ENCODE measurements around the gene ARHGAP1. TPM values are rescaled to one million over a fixed set of nuclear protein-coding genes. Genes with fewer than 3 reads are reported as not detected.

Gene ARHGAP1
- total and polyA plus RNA-seq, 2 of the 4 experiments (the other 2 are of a cell fraction): 46.6 to 78.8 TPM

GRCh38 chr11:46633291-46634217 lies 66.9 kb downstream of the ARHGAP1 start:
- CTCF ChIA-PET: interaction anchor here (0.6 kb wide), 1 partner anchor 79 kb away, joined by 5 read pairs; no protein-coding TSS in a partner anchor
- Histone ChIP-seq H2AFZ (replicated peaks; ENCODE audit: low read length, poor library complexity) (no peak overlapping the region), H2AK9ac (replicated peaks; ENCODE audit: low read depth, low read length, poor library complexity) (no peak overlapping the region), H3K23ac (ENCODE audit: low read depth, low read length) (no peak overlapping the region), H3K4me1 (ENCODE audit: control insufficient read depth, insufficient read depth, low read length) (no peaks in the 10 kb centered on the region), H4K91ac (ENCODE audit: insufficient read depth, low read depth, low read length) (no peak overlapping the region), H3K27me3 (ENCODE audit: control insufficient read depth, insufficient read depth, low read length) (no peaks in the 10 kb centered on the region), H4K8ac (ENCODE audit: low read depth in 2 of 2, low read length in 2 of 2) (no peak overlapping the region), H2BK120ac (ENCODE audit: low read depth, low read length) (no peak overlapping the region), H3K18ac (ENCODE audit: low read depth, low read length) (no peak overlapping the region), H3K56ac (ENCODE audit: extremely low read depth, insufficient read depth, low read length) (no peak overlapping the region), H3K9me1 (ENCODE audit: insufficient read depth, low read length) (no peaks in the 10 kb centered on the region), H3K4ac (ENCODE audit: low read depth, low read length) (no peak overlapping the region), H4K5ac (ENCODE audit: low read depth, low read length) (no peak overlapping the region), H3K4me3 (ENCODE audit: insufficient read depth, low read depth, low read length) (no peak overlapping the region), H3K9me3 (ENCODE audit: control insufficient read depth, insufficient read depth, low read length) (no peaks in the 10 kb centered on the region), H2AK5ac (ENCODE audit: low read depth, low read length) (no peak overlapping the region), H3K4me2 (ENCODE audit: low read depth, low read length) (no peak overlapping the region), H3K79me1 (ENCODE audit: low read depth in 1 of 2, low read length in 2 of 2) (peaks cover 16 to 36% of the 10 kb centered on the region in 2 experiments), H3K9ac (ENCODE audit: low read depth, low read length) (no peak overlapping the region), H2BK20ac (ENCODE audit: low read depth, low read length) (no peak overlapping the region), H4K20me1 (ENCODE audit: insufficient read depth, low read length) (no peaks in the 10 kb centered on the region), H3K14ac (replicated peaks; ENCODE audit: low read depth, low read length) (no peak overlapping the region), H2BK5ac (ENCODE audit: low read depth, low read length, poor library complexity, severe bottlenecking) (no peak overlapping the region), H3K36me3 (ENCODE audit: control insufficient read depth, insufficient read depth, low read length) (peaks cover 21% of the 10 kb centered on the region), H2BK15ac (ENCODE audit: low read depth, low read length) (no peak overlapping the region), H3K27ac (ENCODE audit: insufficient read depth, low read length) (no peak overlapping the region)
- dilution Hi-C loops (cut with HindIII; ENCODE audit: low sequenced_read_pairs, unreplicated experiment) (no loop called here), in situ Hi-C loops (cut with MboI; ENCODE audit: low sequenced_read_pairs) (no loop called here), intact Hi-C loops (cut with micrococcal nuclease) (no loop called here)
- WGBS, 2 experiments (ENCODE audit: extremely low coverage in 2 of 2, insufficient read length in 1 of 2): 100% methylated on average over 9 of the region's 22 CpGs; no CpG with 5 or more reads in 1 of the 2 experiments
- POLR2A ChIA-PET (ENCODE audit: unreplicated experiment): no interaction called here
- no peak for TF ChIP-seq SMC3 (IDR thresholded peaks at IDR 0.05; ENCODE audit: low read depth, low read length)
- no peak for DNase-seq
- BruUV-seq (replicated peaks): no TSS peak
- ATAC-seq (ENCODE audit: low read depth): no peak
